ENCODE results near the gene ACSM3.
"Not testable (repeated sequence)": the region's sequence is repeated elsewhere in the genome, so short reads cannot be mapped to it uniquely, and the experiment has no call there.

ACSM3 gene

GRCh38 chr16:20755238-20755637 lies 8.6 kb upstream of the ACSM3 start:
- DNase-seq (ENCODE audit: extremely low read depth in 1 of 2, low read depth in 1 of 2): no peak

- not testable (repeated sequence) for DNase-seq (ENCODE audit: extremely low read depth in 1 of 2, low read depth in 1 of 2)
Observed at GRCh38 chr16:20755799-20756198, 8.0 kb upstream of the ACSM3 start.

GRCh38 chr16:20760346-20760745 lies 3.5 kb upstream of the ACSM3 start:
- no peak for DNase-seq (ENCODE audit: extremely low read depth in 1 of 2, low read depth in 1 of 2)

DNA sequence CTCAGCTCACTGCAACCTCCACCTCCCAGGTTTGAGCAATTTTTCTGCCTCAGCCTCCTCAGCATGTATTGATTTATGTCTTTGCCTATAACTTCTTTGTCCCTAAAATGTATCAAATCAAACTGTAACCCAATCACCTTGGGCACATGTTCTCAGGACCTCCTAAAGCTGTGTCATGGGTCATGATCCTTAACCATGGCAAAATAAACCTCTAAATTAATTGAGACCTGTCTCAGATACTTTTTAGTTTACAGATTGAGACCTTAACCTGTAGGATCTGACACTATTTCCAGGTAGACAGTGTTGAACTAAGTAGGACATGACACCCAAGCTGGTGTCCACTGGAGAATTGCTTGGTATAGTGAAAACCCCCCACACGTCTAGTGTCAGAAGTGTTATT lies 2.6 kb upstream of the ACSM3 start:
- DNase-seq (ENCODE audit: extremely low read depth in 1 of 2, low read depth in 1 of 2): no peak

GRCh38 chr16:20762404-20763123 lies 1.2 kb upstream of the ACSM3 start:
- DNase-seq (ENCODE audit: extremely low read depth in 1 of 2, low read depth in 1 of 2): no peak

- not testable (repeated sequence) for DNase-seq (ENCODE audit: extremely low read depth in 1 of 2, low read depth in 1 of 2)
Observed at GRCh38 chr16:20764448-20764847, 634 bp downstream of the ACSM3 start.

DNA sequence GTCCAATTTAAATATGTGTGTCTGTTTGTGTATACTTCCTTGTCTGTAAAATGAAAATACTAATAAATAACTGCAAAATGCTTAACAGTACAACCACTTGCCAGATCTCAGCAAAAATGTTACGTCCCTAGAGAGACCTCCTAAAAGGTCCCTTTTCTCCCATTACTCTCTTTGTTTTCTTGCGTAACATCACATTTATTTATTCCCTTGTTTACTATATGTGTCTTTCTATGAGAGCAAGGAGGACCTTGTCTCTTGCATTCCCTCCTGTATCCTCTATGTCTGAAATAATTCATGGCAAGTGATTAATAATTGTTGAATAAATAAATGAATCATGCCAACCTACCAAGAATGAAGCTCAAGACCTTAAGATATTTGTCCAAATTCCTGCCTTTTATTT lies 1.9 kb downstream of the ACSM3 start:
- DNase-seq (ENCODE audit: extremely low read depth in 1 of 2, low read depth in 1 of 2): no peak

GRCh38 chr16:20766294-20766693 lies 2.5 kb downstream of the ACSM3 start:
- DNase-seq (ENCODE audit: extremely low read depth in 1 of 2, low read depth in 1 of 2): no peak

DNA sequence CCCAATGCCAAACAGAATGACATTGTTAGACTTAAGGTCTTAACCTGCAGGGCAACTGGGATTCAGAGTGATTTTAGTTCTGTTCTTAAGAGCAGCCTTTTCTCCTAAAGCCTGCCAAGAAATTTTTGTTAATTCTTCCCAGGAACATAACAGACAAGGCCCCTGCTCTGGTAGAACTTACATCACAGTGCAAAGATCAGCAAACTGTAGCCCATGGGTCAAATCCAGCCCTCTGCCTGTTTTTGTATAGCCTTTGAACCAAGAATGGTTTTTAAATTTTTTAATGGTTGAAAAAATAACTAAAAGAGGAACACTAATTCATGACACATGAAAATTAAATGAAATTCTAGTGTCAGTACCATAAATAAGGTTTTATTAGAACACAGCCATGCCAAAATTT lies 3.8 kb downstream of the ACSM3 start:
- no peak for DNase-seq (ENCODE audit: extremely low read depth in 1 of 2, low read depth in 1 of 2)

DNA sequence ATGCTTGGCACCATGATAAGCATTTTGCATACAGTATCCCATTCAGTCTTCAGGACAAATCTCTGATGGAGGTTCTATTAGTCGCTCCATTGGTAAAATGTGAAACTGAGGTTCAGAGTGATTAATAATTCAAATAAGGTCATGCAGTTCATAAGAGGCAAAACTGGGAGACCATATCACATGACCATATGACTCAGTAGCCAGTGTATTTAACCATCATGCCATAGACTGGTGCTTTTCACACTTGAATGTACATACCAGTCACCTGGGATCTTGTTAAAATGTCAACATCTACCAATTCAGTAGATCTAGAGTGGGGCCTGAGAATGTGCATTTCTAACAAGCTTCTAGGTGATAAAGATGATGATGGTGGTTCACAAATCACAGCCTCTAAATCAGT lies 4.3 kb downstream of the ACSM3 start:
- no peak for DNase-seq (ENCODE audit: extremely low read depth in 1 of 2, low read depth in 1 of 2)

DNA sequence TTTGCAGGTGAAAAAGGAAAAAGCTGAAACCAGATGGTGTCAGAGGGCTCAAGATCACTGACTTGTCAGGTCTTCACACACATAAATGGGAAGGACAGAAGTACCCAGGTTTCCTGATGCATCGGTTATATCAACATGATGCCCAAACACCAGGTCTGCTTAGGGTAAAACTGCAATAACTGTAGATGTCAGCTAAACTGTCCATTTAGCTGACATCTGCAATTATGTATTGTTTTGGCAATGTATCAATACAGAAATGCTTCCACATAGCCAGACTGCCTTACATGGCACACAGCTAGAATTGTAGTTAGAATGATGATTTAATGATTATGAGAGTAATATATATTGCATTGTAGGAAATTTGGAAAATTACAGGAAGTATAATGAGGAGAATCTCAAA lies 5.0 kb downstream of the ACSM3 start:
- DNase-seq (ENCODE audit: extremely low read depth in 1 of 2, low read depth in 1 of 2): no peak

- DNase-seq (ENCODE audit: extremely low read depth in 1 of 2, low read depth in 1 of 2): no peak
Observed at GRCh38 chr16:20773679-20774078, 9.9 kb downstream of the ACSM3 start.

- peak in 1 of 2 donors; percentile 21 for DNase-seq (ENCODE audit: extremely low read depth in 1 of 2, low read depth in 1 of 2)
Observed at GRCh38 chr16:20774703-20775362, 11.0 kb downstream of the ACSM3 start.

- DNase-seq (ENCODE audit: extremely low read depth in 1 of 2, low read depth in 1 of 2): no peak
Observed at GRCh38 chr16:20781697-20782096, 17.9 kb downstream of the ACSM3 start.

- DNase-seq (ENCODE audit: extremely low read depth in 1 of 2, low read depth in 1 of 2): no peak
Observed at GRCh38 chr16:20782470-20782869, 18.7 kb downstream of the ACSM3 start.

GRCh38 chr16:20784204-20784603 lies 20.4 kb downstream of the ACSM3 start:
- no peak for DNase-seq (ENCODE audit: extremely low read depth in 1 of 2, low read depth in 1 of 2)

DNA sequence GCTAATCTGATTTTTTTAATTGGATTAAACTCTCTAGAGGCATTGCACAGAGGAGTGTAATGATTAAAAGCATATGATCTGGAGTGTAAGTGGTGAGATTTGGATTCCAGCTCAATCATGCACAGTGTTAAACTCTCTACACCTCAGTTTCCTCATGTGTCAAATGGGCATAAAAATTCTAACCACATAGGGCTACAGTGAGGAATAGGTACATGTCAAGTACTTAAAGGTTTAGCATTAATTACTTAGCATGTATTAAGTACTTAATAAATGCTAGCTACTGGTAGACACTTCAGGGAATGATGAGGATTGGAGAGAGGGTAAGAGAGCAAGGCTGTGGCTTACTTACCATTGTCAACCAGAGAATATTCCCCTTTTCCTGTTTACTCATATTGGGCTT lies 25.3 kb downstream of the ACSM3 start:
- DNase-seq (ENCODE audit: extremely low read depth in 1 of 2, low read depth in 1 of 2): no peak

GRCh38 chr16:20791923-20792612 lies 28.3 kb downstream of the ACSM3 start:
- DNase-seq (ENCODE audit: extremely low read depth in 1 of 2, low read depth in 1 of 2): no peak

GRCh38 chr16:20798364-20798763 lies 34.5 kb downstream of the ACSM3 start:
- DNase-seq (ENCODE audit: extremely low read depth in 1 of 2, low read depth in 1 of 2): no peak

DNA sequence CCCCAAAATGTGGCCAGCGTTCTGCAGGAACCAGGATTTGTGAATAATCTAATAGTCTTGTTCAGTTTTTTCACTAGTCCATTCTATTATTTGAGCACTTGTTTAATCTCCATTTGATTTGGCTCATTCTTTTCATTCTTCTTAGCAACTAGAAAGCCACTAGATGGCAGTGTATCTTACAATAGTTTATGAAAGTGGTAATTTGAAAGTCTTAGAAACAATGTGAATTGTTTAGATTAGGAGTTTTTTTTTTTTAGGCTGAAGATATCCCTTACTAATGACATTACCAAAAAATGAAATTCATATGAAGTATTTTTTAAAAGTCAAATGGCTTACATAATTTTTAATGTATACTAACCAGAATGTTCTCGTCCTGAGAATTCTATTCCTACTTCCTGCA lies 35.8 kb downstream of the ACSM3 start:
- no peak for DNase-seq (ENCODE audit: extremely low read depth in 1 of 2, low read depth in 1 of 2)

DNA sequence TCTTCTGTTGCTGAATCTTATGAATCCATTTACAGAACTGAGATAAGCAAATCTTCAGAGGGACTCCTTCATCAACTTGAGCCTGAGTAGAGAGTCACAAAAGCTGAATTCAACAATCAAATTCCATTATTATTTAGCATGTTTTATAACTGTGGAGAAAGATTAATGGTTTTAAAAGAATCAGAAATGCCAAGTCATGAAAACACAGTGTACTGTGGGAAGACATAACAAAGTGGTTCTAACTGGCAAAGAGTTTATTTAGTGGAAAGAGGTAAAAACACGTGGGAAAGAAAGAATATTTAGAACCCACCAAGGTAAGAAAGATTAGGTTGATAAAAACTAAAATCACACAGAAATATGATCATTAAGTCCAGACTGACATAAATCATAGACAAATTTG lies 37.5 kb downstream of the ACSM3 start:
- no peak for DNase-seq (ENCODE audit: extremely low read depth in 1 of 2, low read depth in 1 of 2)

DNA sequence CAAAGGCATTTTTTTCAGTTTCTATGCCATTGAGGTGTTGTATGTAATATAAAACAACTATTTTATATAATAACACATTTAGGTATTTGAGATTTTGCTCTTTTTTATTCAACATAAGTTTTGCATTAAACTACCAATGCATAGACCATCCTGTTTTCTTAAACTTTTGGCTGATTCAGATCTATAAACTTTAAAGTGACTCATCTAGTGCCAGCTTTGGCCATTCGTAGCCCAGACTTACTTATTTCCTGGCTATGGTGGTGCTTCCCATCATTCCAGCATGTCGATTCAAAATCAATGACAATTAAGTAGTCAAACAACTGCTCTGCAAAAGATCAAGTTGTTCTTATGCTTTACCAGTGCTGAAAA lies 39.4 kb downstream of the ACSM3 start:
- DNase-seq (ENCODE audit: extremely low read depth in 1 of 2, low read depth in 1 of 2): no peak
